ENCODE results near the gene IDS.

DNA sequence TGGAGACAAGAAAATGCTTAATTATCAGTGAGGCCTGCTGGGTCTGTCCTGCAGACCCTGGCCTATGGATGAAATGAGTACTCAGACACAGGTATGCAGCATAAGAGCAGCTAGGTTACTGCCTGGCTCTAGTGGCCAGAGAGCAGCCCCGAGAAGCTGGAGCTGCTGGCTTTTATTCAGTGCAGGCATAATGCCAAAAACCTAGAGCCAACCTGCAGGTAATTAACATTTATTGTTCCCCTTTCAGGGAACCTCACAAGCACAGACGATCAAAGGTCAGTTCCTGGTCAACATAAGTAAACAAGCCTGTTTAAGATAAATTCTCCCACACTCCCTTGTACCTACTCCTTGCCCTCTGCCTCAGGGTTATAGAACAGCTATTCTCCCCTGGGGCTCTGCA, 13.3 kb downstream of the IDS start:
- TF ChIP-seq POLR2AphosphoS5 (IDR thresholded peaks at IDR 0.05) (no peak), POLR2A (IDR thresholded peaks at IDR 0.05) (no peak), EP300 (IDR thresholded peaks at IDR 0.05) (no peak)
- TF ChIP-seq, protein P1, sequence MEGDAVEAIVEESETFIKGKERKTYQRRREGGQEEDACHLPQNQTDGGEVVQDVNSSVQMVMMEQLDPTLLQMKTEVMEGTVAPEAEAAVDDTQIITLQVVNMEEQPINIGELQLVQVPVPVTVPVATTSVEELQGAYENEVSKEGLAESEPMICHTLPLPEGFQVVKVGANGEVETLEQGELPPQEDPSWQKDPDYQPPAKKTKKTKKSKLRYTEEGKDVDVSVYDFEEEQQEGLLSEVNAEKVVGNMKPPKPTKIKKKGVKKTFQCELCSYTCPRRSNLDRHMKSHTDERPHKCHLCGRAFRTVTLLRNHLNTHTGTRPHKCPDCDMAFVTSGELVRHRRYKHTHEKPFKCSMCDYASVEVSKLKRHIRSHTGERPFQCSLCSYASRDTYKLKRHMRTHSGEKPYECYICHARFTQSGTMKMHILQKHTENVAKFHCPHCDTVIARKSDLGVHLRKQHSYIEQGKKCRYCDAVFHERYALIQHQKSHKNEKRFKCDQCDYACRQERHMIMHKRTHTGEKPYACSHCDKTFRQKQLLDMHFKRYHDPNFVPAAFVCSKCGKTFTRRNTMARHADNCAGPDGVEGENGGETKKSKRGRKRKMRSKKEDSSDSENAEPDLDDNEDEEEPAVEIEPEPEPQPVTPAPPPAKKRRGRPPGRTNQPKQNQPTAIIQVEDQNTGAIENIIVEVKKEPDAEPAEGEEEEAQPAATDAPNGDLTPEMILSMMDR (IDR thresholded peaks at IDR 0.05): no peak

Measured in sigmoid colon (tissue), 4 donors.